NCI-H2171 treated with DMSO at 0.1 percent for 48 hours (cell line): ENCODE results near the gene GUCY1B1.

Source experiments
- DNase-seq: peaks from one replicate; lab custom pipeline; 2025; lab: John Stamatoyannopoulos, UW

The GUCY1B1 gene

GRCh38 chr4:155758481-155759371, at the start of gene GUCY1B1:
Gene GUCY1B1, plus strand, starts transcription at chr4:155759021. Its CDS starts 120 bp downstream, at chr4:155759141.
- peak; percentile 0 for DNase-seq

GRCh38 chr4:155709918-155710317, 48.9 kb upstream of the GUCY1B1 start:
- no peak for DNase-seq

DNA sequence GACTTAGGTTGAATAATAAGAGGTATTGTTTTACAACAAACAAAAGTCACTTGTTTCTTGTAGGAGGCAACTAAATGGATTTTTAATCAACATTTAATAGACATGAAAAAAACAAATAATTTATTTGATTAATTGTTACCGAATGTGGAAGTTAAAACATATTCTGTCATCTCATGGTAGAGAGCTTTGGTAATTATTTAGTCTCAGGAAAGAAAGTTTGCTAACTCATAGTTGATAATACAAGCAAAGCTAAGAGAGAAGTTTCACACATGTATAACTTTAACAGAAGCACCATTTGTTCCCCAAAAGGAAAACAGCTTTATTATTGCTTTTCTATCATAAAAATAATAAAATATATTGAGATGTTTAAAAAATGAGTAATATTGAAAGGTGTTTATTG, 47.3 kb upstream of the GUCY1B1 start:
- no peak for DNase-seq

DNA sequence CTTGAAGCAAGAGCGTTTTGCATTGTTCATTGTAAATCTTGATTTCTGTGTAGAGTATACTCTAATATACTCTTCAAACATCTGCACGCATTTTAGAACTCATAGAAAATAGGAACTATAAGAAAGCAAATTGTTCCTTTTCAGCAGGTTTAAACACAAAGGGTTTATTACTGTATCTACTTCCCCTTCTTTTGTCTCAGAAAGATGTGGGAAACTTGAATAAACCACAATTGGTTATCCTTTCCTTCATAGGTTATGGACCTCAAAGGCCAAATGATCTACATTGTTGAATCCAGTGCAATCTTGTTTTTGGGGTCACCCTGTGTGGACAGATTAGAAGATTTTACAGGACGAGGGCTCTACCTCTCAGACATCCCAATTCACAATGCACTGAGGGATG, 46.0 kb upstream of the GUCY1B1 start:
- no peak for DNase-seq

DNA sequence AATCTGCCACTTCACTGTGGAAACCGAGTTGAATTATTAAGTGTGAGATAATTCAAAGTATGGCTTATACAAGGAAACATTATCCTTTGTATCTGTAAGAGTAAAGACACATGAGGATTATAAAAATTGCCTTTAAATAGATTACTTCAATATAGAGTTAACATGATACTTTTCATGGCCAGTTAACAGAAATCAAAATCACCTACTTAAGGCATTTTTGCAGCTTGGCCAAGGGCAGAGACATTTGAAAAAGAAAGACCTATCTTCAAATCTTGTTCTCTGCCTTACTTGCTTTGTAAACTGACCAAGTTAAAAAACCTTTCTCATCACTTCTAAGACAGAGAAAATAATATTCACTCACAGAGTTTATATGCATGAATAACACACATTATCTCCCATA, 44.9 kb upstream of the GUCY1B1 start:
- DNase-seq: no peak

DNA sequence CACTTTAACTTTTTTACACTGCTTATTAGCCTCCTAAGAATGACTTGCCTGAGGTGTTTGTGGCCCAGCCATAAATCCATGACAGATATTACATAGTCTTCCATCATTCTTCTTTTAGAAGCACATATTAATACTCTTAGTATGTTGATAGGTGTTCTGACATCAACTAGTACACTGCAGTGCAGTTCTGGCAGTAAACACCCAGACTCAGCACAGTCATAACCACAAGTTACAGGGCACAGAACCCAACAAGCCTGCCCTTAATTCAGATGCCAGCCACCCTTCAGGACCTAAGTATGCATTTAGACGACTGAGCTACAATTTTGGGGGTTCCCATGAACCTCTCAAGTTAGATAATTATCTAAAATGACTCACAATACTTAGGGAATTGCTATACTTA, 36.5 kb upstream of the GUCY1B1 start:
- DNase-seq: no peak

GRCh38 chr4:155722816-155723499, 35.9 kb upstream of the GUCY1B1 start:
- DNase-seq: no peak

DNA sequence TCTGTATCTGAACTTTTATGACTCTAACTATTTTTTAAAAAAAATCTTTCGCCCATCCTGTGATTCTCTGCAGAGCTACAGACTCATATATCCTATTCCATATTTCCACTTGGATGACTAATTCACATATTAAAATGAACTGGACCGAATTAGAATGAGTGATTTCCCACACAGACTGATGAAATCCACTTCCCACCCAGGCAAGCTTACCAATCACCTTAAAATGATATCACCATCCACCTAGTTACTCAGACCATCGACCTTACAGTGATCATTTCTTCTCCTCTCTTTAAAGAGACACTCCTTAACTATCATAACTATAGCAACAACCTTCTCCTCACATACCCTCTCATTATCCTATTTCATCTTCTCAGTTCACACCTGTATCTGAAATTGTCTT, 34.1 kb upstream of the GUCY1B1 start:
- DNase-seq: no peak

DNA sequence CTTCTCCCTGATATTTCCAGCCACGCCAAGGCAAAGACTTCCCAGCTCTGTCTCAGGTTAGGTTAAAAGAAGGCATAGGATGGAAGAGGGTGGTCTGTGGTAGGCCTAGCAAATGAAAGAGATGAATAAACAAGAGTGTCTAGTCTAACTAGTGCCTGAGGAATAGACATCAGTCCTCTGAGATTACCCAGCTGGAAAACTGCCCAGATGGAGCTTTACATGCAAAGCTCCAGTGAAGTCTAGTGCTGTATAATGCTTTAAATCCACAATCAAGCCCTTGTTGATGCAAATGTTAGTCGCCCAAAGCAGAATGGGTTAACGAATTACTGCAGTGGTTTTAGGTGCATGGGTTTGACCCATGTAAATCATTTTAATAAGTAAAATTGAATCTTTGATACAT, 24.8 kb upstream of the GUCY1B1 start:
- no peak for DNase-seq

GRCh38 chr4:155734951-155735350, 23.9 kb upstream of the GUCY1B1 start:
- no peak for DNase-seq

GRCh38 chr4:155735496-155735895, 23.3 kb upstream of the GUCY1B1 start:
- no peak for DNase-seq

- no peak for DNase-seq
These were observed 20.3 kb upstream of the GUCY1B1 start for GRCh38 chr4:155738548-155738947.

DNA sequence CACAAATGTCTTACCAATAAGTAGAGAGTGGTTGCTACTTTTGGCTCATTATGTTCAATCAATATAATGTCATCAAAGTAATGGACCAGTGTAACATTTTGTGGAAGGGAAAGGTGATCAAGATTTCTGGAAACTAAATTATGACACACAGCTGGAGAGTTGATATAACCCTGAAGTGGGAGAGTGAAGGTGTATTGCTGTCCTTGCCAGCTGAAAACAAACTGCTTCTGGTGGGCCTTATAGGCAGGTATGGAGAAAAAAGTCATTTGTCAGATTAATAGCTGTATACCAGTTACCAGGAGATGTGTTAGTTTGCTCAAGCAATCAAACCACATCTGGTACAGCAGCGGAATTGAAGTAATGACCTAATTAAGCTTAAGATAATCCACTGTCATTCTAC, 17.3 kb upstream of the GUCY1B1 start:
- no peak for DNase-seq

DNA sequence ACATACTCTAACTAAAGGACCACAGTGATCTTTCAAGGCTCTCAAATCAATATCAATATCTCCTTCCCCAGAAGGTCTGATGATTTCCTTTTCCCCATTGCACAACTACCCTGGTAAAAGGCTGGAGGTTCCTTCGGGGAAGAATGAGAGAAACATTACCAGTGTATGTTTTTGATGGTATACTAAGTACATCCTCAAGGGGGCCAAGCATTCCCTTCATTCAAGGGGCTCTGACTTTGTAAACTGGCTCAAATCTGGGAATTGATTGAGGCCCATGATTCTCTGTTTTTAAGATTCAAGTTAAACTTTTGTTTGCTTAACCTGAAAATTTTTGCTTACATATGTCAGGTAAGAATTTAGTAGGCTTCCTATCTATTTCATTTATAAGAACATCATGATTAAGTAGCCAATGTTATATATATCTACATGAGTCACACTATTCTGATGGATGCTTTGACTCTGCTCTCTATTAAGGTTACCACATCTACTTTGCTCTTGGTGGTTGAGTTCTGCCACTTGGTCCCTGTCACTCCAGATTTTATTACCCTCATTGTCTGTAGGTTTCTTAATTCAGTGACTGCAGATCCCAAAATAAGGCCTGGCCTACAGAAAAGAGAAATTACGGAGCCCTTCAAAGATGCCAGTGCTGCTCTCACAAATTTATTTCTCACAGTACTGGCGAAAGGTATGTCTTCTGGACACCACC, 16.4 kb upstream of the GUCY1B1 start:
- no peak for DNase-seq

GRCh38 chr4:155745984-155746383, 12.8 kb upstream of the GUCY1B1 start:
- no peak for DNase-seq

GRCh38 chr4:155748039-155748438, 10.8 kb upstream of the GUCY1B1 start:
- no peak for DNase-seq

DNA sequence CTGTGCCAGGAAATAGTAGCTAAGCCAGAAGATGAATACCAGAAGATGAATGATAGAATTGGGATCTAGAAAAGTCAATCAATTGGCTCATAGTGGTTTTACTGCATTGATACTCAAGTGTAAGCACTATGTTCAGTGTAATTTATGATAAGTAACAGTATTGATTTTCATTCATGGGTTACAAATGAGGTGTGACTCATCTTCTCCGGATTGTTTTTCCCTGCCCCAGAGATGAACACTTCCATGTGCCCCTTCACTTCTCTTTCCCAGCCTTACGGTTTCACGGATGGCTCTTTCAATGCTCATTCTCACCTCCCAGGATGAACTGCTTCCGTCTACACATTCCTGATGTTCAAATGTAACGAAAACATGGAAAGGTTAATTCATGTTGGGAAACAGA, 9.8 kb upstream of the GUCY1B1 start:
- DNase-seq: no peak

DNA sequence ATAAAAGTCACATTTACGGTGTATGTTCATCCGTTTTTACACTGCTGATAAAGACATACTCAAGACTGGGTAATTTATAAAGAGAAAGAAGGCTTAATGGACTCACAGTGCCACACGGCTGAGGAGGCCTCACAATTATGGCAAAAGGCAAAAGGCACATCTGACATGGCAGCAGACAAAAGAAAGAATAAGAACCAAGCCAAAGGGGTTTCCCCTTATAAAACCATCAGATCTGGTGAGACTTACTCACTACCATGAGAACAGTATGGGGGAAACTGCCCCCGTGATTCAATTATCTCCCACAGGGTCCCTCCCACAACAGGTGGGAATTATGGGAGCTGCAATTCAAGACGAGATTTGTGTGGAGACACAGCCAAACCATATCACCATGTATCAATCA, 7.3 kb upstream of the GUCY1B1 start:
- no peak for DNase-seq

DNA sequence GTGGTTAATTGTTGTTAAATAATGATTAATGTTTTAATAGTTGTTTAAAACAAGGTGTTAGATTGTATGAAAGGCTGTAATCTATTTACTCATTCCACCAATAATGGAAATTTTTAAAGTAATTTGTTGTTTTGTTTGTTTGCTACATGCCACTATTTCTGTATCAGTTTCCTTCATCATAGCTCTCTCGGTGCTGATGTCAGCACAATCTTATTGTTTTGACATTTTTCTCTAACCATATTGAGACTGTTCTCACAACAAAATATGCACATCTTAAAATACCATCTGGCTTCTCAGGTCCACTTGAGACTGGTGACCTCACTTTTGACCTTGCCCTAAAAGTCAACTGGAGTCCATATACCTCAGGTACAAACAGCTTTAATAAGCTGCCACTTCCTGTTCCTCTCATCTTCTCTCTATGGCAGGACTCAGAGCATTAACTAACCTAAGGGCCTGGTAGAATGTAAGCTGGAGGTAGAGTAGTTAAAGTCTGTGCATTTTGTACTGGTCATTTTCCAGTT, 1.0 kb upstream of the GUCY1B1 start:
- no peak for DNase-seq

DNA sequence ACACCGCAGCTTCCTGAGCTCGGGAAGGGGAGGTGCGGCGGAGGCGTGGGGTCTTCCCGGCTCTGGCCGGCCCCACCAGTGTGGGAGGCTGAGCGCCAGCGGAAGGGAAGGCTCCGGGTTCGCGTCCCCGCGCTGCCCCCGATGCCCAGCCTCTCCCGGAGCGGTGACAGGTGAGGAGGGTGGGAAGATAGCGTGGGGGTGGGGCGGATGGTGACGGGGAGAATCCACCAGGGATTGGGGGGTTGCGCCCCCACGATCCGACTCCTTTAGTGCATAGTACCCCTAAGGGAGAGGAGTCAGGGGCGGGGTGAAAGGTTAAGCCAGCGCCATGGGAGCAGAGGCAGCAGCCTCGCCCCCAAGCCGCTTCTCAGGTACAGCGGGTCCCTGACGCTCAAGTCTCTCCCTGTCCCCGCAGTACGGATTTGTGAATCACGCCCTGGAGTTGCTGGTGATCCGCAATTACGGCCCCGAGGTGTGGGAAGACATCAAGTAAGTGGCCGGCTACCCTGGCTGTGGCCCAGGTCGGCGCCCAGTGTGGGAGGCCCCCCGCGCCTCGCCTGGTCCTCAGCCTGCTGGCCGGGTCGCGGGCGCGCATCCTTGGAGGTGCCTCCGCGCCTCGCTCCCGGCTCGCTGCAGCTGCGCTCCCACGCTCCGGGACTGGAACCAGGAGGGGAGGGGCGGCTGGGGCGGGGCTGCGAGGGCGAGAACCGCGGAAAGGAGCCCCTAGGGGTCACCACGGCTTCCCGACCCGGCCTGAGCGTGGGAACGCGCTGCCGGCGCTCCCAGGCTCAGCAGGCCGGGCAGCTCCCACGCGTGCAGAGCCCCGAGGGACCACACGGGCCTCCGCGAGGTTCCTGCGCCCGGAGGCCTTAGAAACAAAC, 791 bp downstream of the GUCY1B1 start:
- DNase-seq: no peak

- no peak for DNase-seq
These were observed 2.2 kb downstream of the GUCY1B1 start for GRCh38 chr4:155761047-155761446.

DNA sequence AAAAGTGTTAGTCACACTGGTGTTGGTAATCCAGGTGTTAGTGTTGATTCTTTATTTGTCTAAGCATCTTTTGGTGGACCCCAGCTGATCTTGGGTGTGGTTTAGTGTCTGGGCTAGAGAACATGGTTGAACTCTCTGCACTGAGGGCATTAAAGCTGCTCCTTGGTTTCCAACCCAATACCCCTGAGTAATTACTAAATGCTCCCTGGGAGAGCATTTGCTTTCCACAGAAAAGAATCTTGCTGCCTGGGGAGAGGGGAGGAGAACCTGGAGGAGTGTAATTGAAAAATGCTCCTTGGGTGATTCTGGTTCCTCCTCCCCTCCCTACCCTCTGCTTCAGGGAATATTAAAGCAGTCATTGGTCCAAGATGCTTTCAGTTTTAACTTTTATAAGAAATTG, 3.1 kb downstream of the GUCY1B1 start:
- DNase-seq: no peak
